GM21390 (cell line): ENCODE data around the gene PSME3IP1.
"Not testable (repeated sequence)": the region's sequence is repeated elsewhere in the genome, so short reads cannot be mapped to it uniquely, and the experiment has no call there.

Experiments used
- ATAC-seq: cut with Tn5 transposase; IDR thresholded peaks from one replicate; pipeline ENCODE4 v1.9.1; 2021; ENCODE audit not compliant: unreplicated experiment

Gene PSME3IP1

GRCh38 chr16:57185945-57186871 lies at the start of gene PSME3IP1, which contains the start of gene RSPRY1:
TSS of gene PSME3IP1 (minus strand) at chr16:57186039. CDS start at chr16:57173854, 12,185 bp downstream.
TSS of gene RSPRY1 (plus strand) at chr16:57186329. CDS start at chr16:57204659, 18,330 bp downstream.
- ATAC-seq, result peak; percentile 84

- ATAC-seq, result no peak
Observed at GRCh38 chr16:57235128-57236021, 49.5 kb upstream of the PSME3IP1 start.

GRCh38 chr16:57234707-57235092 lies 48.9 kb upstream of the PSME3IP1 start:
- no peak for ATAC-seq

GRCh38 chr16:57233944-57234706 lies 48.3 kb upstream of the PSME3IP1 start:
- no peak for ATAC-seq

- ATAC-seq, result no peak
Observed at GRCh38 chr16:57231821-57232350, 46.0 kb upstream of the PSME3IP1 start.

- no peak for ATAC-seq
Observed at GRCh38 chr16:57229079-57229478, 43.2 kb upstream of the PSME3IP1 start.

GRCh38 chr16:57226701-57227621 lies 41.1 kb upstream of the PSME3IP1 start:
- ATAC-seq, result no peak

- no peak for ATAC-seq
Observed at GRCh38 chr16:57225978-57226377, 40.1 kb upstream of the PSME3IP1 start.

- ATAC-seq, result no peak
Observed at GRCh38 chr16:57224651-57225335, 39.0 kb upstream of the PSME3IP1 start.

- ATAC-seq, result no peak
Observed at GRCh38 chr16:57223057-57223456, 37.2 kb upstream of the PSME3IP1 start.

- ATAC-seq, result no peak
Observed at GRCh38 chr16:57216968-57217367, 31.1 kb upstream of the PSME3IP1 start.

- no peak for ATAC-seq
Observed at GRCh38 chr16:57213462-57213861, 27.6 kb upstream of the PSME3IP1 start.

- ATAC-seq, result no peak
Observed at GRCh38 chr16:57209780-57210179, 23.9 kb upstream of the PSME3IP1 start.

- ATAC-seq, result no peak
Observed at GRCh38 chr16:57208926-57209325, 23.1 kb upstream of the PSME3IP1 start.

GRCh38 chr16:57204675-57205074 lies 18.8 kb upstream of the PSME3IP1 start:
- no peak for ATAC-seq

GRCh38 chr16:57203451-57203850 lies 17.6 kb upstream of the PSME3IP1 start:
- ATAC-seq, result no peak

- no peak for ATAC-seq
Observed at GRCh38 chr16:57202095-57202886, 16.5 kb upstream of the PSME3IP1 start.

- not testable (repeated sequence) for ATAC-seq
Observed at GRCh38 chr16:57200926-57201325, 15.1 kb upstream of the PSME3IP1 start.
